ENCODE results near the gene SLCO1B3. TPM values are rescaled to one million over a fixed set of nuclear protein-coding genes. Genes with fewer than 3 reads are reported as not detected.
"Not testable (repeated sequence)": the region's sequence is repeated elsewhere in the genome, so short reads cannot be mapped to it uniquely, and the experiment has no call there.

Gene SLCO1B3, protein sequence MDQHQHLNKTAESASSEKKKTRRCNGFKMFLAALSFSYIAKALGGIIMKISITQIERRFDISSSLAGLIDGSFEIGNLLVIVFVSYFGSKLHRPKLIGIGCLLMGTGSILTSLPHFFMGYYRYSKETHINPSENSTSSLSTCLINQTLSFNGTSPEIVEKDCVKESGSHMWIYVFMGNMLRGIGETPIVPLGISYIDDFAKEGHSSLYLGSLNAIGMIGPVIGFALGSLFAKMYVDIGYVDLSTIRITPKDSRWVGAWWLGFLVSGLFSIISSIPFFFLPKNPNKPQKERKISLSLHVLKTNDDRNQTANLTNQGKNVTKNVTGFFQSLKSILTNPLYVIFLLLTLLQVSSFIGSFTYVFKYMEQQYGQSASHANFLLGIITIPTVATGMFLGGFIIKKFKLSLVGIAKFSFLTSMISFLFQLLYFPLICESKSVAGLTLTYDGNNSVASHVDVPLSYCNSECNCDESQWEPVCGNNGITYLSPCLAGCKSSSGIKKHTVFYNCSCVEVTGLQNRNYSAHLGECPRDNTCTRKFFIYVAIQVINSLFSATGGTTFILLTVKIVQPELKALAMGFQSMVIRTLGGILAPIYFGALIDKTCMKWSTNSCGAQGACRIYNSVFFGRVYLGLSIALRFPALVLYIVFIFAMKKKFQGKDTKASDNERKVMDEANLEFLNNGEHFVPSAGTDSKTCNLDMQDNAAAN
- total RNA-seq = not detected
- not detected for polyA plus RNA-seq (ENCODE audit: insufficient read depth, low read depth, low replicate concordance)
- long read RNA-seq, donor 1 = 0 reads
- long read RNA-seq, donor 2 = 0 reads
- long read RNA-seq, donor 3 = 0 reads
- long read RNA-seq, donor 4 = 0 reads
- long read RNA-seq, donor 5 = 0 reads
- long read RNA-seq, donor 6 = 0 reads
- long read RNA-seq, donor 7 = 0 reads
- long read RNA-seq, donor 8 = 0 reads
- long read RNA-seq, donor 9 = 0 reads
- long read RNA-seq, donor 10 = 0 reads

DNA sequence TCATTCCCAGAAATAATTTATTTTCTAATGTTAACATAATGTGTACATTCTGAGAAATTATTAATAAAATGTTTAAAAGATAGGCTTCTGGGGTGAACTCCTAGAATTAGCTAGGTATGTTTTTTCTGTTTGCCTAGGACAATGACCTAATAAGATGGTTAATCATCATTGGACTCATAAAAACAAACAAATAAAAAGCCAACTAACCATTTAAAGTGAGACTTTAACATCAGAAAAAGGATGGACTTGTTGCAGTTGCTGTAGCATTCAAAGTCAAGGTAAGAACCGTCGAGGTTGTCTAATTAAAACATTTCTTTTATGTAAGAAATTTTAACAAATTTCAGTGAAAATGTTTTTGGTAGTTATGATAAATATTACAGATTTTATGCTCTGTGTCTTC, at the start of gene SLCO1B3:
TSS of gene SLCO1B3 (plus strand) at position 219 of the 400 bp plus-strand sequence. CDS start 5,034 bp downstream, outside the sequence.
- H3K4me3 ChIP-seq (ENCODE audit: low read length in 3 of 3) = no peak within 1 kb of the TSS
- DNase-seq (no peak), FAIRE-seq (no peak)
- intact Hi-C loops (cut with DNase I) = no loop called here
- no peaks in the 10 kb centered on the region for H3K27me3 ChIP-seq (ENCODE audit: control insufficient read depth, insufficient read depth, low read length)
- H3K27ac ChIP-seq (ENCODE audit: low read depth in 2 of 2, low read length in 2 of 2) = no peak within 1 kb of the TSS
- no peaks in the 10 kb centered on the region for H3K9me3 ChIP-seq (ENCODE audit: control insufficient read depth in 2 of 3, insufficient read depth in 1 of 3, low read length in 3 of 3)
- no peaks in the 10 kb centered on the region for H3K36me3 ChIP-seq (ENCODE audit: control insufficient read depth in 2 of 3, insufficient read depth in 3 of 3, low read length in 3 of 3)
- H3K9ac ChIP-seq (ENCODE audit: low read length in 3 of 3) = no peak within 1 kb of the TSS
- no peaks in the 10 kb centered on the region for H3K4me1 ChIP-seq (ENCODE audit: control insufficient read depth in 2 of 3, insufficient read depth in 2 of 3, low read depth in 1 of 3, low read length in 3 of 3)
- TF ChIP-seq, protein P1, sequence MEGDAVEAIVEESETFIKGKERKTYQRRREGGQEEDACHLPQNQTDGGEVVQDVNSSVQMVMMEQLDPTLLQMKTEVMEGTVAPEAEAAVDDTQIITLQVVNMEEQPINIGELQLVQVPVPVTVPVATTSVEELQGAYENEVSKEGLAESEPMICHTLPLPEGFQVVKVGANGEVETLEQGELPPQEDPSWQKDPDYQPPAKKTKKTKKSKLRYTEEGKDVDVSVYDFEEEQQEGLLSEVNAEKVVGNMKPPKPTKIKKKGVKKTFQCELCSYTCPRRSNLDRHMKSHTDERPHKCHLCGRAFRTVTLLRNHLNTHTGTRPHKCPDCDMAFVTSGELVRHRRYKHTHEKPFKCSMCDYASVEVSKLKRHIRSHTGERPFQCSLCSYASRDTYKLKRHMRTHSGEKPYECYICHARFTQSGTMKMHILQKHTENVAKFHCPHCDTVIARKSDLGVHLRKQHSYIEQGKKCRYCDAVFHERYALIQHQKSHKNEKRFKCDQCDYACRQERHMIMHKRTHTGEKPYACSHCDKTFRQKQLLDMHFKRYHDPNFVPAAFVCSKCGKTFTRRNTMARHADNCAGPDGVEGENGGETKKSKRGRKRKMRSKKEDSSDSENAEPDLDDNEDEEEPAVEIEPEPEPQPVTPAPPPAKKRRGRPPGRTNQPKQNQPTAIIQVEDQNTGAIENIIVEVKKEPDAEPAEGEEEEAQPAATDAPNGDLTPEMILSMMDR (IDR thresholded peaks at IDR 0.05; ENCODE audit: borderline replicate concordance, extremely low read depth, insufficient read depth) = no peak

DNA sequence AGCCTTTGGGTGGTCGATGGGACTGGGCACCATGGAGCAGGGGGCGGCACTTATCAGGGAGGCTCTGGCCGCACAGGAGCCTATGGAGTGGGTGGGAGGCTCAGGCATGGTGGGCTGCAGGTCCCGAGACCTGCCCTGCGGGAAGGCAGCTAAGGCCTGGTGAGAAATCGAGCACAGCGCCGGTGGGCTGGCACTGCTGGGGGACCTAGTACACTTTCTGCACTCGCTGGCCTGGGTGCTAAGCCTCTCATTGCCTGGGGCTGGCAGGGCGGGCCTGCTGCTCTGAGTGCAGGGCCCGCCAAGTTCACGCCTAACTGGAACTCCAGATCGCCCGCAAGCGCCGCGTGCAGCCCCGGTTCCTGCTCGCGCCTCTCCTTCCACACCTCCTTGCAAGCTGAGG, 33.1 kb upstream of the SLCO1B3 start:
- Histone ChIP-seq H3K9ac (ENCODE audit: low read length in 3 of 3) (no peak overlapping the region), H3K9me3 (ENCODE audit: control insufficient read depth in 2 of 3, insufficient read depth in 1 of 3, low read length in 3 of 3) (no peaks in the 10 kb centered on the region), H3K27me3 (ENCODE audit: control insufficient read depth, insufficient read depth, low read length) (no peaks in the 10 kb centered on the region), H3K27ac (ENCODE audit: low read depth in 2 of 2, low read length in 2 of 2) (no peak overlapping the region), H3K36me3 (ENCODE audit: control insufficient read depth in 2 of 3, insufficient read depth in 3 of 3, low read length in 3 of 3) (no peaks in the 10 kb centered on the region), H3K4me3 (ENCODE audit: low read length in 3 of 3) (no peak overlapping the region), H3K4me1 (ENCODE audit: control insufficient read depth in 2 of 3, insufficient read depth in 2 of 3, low read depth in 1 of 3, low read length in 3 of 3) (no peaks in the 10 kb centered on the region)
- intact Hi-C loops (cut with DNase I) = no loop called here
- FAIRE-seq (no peak), DNase-seq (peak in 1 of 5 donors; percentile 65)
- TF ChIP-seq, protein P1 (IDR thresholded peaks at IDR 0.05; ENCODE audit: borderline replicate concordance, extremely low read depth, insufficient read depth) = no peak

DNA sequence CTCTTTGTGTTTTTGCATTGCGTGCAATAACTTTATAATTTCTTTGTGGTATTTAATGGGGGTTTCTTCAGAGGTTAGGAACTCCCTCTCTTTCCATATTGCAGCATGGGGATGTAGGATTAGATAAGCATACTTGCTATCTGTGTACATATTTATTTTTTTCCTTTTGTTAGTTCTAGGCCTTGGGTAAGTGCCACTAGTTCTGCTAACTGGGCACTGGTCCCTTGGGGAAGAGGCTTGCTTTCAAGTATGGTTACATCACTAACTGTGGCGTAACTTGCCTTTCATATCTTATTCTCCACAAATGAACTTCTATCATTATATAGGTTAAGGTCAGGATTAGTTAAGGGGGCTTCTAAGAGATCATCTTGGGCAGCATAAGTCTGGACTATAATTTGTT, 31.5 kb upstream of the SLCO1B3 start:
- Histone ChIP-seq H3K27ac (ENCODE audit: low read depth in 2 of 2, low read length in 2 of 2) (no peak overlapping the region), H3K27me3 (ENCODE audit: control insufficient read depth, insufficient read depth, low read length) (no peaks in the 10 kb centered on the region), H3K4me1 (ENCODE audit: control insufficient read depth in 2 of 3, insufficient read depth in 2 of 3, low read depth in 1 of 3, low read length in 3 of 3) (no peaks in the 10 kb centered on the region), H3K9ac (ENCODE audit: low read length in 3 of 3) (no peak overlapping the region), H3K36me3 (ENCODE audit: control insufficient read depth in 2 of 3, insufficient read depth in 3 of 3, low read length in 3 of 3) (no peaks in the 10 kb centered on the region), H3K9me3 (ENCODE audit: control insufficient read depth in 2 of 3, insufficient read depth in 1 of 3, low read length in 3 of 3) (no peaks in the 10 kb centered on the region), H3K4me3 (ENCODE audit: low read length in 3 of 3) (no peak overlapping the region)
- intact Hi-C loops (cut with DNase I) = no loop called here
- no peak for DNase-seq
- FAIRE-seq = no peak
- TF ChIP-seq, protein P1 (IDR thresholded peaks at IDR 0.05; ENCODE audit: borderline replicate concordance, extremely low read depth, insufficient read depth) = no peak

DNA sequence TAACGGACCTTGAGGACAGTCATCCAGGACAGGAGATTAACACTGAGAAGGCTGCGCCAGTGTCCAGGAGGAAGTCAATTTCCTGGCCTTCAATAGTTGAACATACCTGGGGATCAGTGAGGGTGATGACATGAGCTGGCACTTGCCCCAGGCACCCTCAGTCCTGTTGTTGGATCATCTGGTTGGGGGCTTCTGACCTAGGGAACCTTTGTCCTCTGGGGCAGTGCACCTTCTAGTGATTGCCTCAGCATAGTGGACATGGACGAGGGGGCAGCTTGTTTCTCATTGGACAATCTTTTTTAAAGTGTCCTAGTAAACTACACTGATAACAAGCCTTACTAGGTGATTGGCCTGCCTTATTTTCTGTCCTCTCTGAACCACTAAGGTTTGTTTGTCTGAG, 30.5 kb upstream of the SLCO1B3 start:
- H3K36me3 ChIP-seq (ENCODE audit: control insufficient read depth in 2 of 3, insufficient read depth in 3 of 3, low read length in 3 of 3); DNase-seq; H3K27ac ChIP-seq (ENCODE audit: low read depth in 2 of 2, low read length in 2 of 2); intact Hi-C loops (cut with DNase I); H3K9me3 ChIP-seq (ENCODE audit: control insufficient read depth in 2 of 3, insufficient read depth in 1 of 3, low read length in 3 of 3); H3K9ac ChIP-seq (ENCODE audit: low read length in 3 of 3); H3K4me1 ChIP-seq (ENCODE audit: control insufficient read depth in 2 of 3, insufficient read depth in 2 of 3, low read depth in 1 of 3, low read length in 3 of 3); H3K4me3 ChIP-seq (ENCODE audit: low read length in 3 of 3); FAIRE-seq; H3K27me3 ChIP-seq (ENCODE audit: control insufficient read depth, insufficient read depth, low read length): not testable (repeated sequence)

DNA sequence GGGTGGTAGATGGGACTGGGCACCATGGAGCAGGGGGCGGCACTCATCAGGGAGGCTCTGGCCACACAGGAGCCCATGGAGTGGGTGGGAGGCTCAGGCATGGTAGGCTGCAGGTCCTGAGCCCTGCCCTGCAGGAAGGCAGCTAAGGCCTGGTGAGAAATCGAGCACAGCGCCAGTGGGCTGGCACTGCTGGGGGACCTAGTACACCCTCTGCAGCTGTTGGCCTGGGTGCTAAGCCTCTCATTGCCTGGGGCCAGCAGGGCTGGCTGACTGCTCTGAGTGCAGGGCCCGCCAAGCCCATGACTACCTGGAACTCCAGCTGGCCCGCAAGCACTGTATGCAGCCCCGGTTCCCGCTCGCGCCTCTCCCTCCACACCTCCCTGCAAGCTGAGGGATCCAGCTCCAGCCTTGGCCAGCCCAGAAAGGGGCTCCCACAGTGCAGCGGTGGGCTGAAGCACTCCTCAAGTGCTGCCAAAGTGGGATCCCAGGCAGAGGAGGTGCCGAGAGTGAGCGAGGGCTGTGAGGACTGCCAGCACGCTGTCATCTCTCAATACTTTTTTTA, 26.6 kb upstream of the SLCO1B3 start:
- H3K9ac ChIP-seq (ENCODE audit: low read length in 3 of 3); DNase-seq; FAIRE-seq; H3K9me3 ChIP-seq (ENCODE audit: control insufficient read depth in 2 of 3, insufficient read depth in 1 of 3, low read length in 3 of 3); H3K36me3 ChIP-seq (ENCODE audit: control insufficient read depth in 2 of 3, insufficient read depth in 3 of 3, low read length in 3 of 3); H3K27ac ChIP-seq (ENCODE audit: low read depth in 2 of 2, low read length in 2 of 2); H3K4me3 ChIP-seq (ENCODE audit: low read length in 3 of 3); intact Hi-C loops (cut with DNase I); H3K27me3 ChIP-seq (ENCODE audit: control insufficient read depth, insufficient read depth, low read length); H3K4me1 ChIP-seq (ENCODE audit: control insufficient read depth in 2 of 3, insufficient read depth in 2 of 3, low read depth in 1 of 3, low read length in 3 of 3): not testable (repeated sequence)
